HEK293 (cell line): ENCODE data around the gene KRT12.

Experiments
- MYNN ChIP-seq: fragments of 450-650 bp; formaldehyde crosslinking; IDR thresholded peaks from 2 replicates; pipeline ENCODE4 v1.5.1; 2016; ENCODE audit warnings: missing biosample characterization, missing genetic modification characterization, borderline replicate concordance
- YY1 ChIP-seq: fragments of 450-650 bp; formaldehyde crosslinking; IDR thresholded peaks from 2 replicates; pipeline ENCODE4 v1.5.1; 2018; ENCODE audit warnings: missing biosample characterization, missing genetic modification characterization
- ZBTB17 ChIP-seq: fragments of 450-650 bp; formaldehyde crosslinking; IDR thresholded peaks from 2 replicates; pipeline ENCODE4 v1.5.1; 2016; ENCODE audit warnings: missing biosample characterization, missing genetic modification characterization
- ZNF132 ChIP-seq: fragments of 450-650 bp; formaldehyde crosslinking; IDR thresholded peaks from 2 replicates; pipeline ENCODE4 v1.5.1; 2017; ENCODE audit warnings: missing biosample characterization, missing genetic modification characterization, borderline replicate concordance
- ZNF558 ChIP-seq: fragments of 450-650 bp; formaldehyde crosslinking; IDR thresholded peaks from 2 replicates; pipeline ENCODE4 v1.5.1; 2016; ENCODE audit warnings: missing biosample characterization, missing genetic modification characterization
- ZNF624 ChIP-seq: fragments of 450-650 bp; formaldehyde crosslinking; IDR thresholded peaks from 2 replicates; pipeline ENCODE4 v1.5.1; 2017; ENCODE audit warnings: missing biosample characterization, missing genetic modification characterization
- TF ChIP-seq, protein P1 (sequence below): fragments of 450-650 bp; formaldehyde crosslinking; IDR thresholded peaks from 2 replicates; pipeline ENCODE4 v1.5.1; 2017; ENCODE audit warnings: missing biosample characterization, missing genetic modification characterization
- TF ChIP-seq, protein P2 (sequence below): fragments of 450-650 bp; formaldehyde crosslinking; IDR thresholded peaks from 2 replicates; pipeline ENCODE4 v1.5.1; 2016; ENCODE audit warnings: missing biosample characterization, missing genetic modification characterization
- TF ChIP-seq, protein P3 (sequence below): fragments of 450-650 bp; formaldehyde crosslinking; IDR thresholded peaks from 2 replicates; pipeline ENCODE4 v1.5.1; 2016; ENCODE audit warnings: missing biosample characterization, missing genetic modification characterization
- TF ChIP-seq, protein P4 (sequence below): fragments of 450-650 bp; formaldehyde crosslinking; IDR thresholded peaks from 2 replicates; pipeline ENCODE4 v1.5.1; 2016; ENCODE audit warnings: missing biosample characterization, missing genetic modification characterization
- TF ChIP-seq, protein P5 (sequence below): fragments of 450-650 bp; formaldehyde crosslinking; IDR thresholded peaks from 2 replicates; pipeline ENCODE4 v1.5.1; 2016; ENCODE audit warnings: missing biosample characterization, missing genetic modification characterization

DNA sequence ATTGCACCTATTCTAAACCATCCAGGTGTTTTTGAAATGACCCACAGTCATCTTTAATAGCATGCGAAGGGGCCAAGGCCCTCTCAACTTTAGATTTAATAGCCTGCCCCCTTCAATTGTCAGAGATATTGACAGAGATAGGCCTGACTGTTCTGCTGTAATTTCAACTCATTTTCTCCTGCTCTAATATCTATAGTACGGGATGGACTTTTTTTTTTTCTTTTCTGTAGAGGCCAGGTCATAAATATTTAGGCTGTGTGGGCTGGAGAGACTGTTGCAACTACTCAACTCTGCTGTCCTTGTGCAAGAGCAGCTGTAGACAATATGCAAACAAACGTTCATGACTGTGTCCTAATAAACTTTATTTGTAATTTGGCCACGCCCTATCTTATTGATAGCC lies 42.7 kb upstream of the KRT12 start:
- TF ChIP-seq YY1 (tag by site-specific recombination) (no peak), ZNF132 (tag by site-specific recombination) (no peak), MYNN (no peak), ZNF624 (tag by site-specific recombination) (no peak), ZBTB17 (tag by site-specific recombination) (no peak), ZNF558 (tag by site-specific recombination) (no peak)
- TF ChIP-seq, protein P1, sequence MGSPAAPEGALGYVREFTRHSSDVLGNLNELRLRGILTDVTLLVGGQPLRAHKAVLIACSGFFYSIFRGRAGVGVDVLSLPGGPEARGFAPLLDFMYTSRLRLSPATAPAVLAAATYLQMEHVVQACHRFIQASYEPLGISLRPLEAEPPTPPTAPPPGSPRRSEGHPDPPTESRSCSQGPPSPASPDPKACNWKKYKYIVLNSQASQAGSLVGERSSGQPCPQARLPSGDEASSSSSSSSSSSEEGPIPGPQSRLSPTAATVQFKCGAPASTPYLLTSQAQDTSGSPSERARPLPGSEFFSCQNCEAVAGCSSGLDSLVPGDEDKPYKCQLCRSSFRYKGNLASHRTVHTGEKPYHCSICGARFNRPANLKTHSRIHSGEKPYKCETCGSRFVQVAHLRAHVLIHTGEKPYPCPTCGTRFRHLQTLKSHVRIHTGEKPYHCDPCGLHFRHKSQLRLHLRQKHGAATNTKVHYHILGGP (tag by site-specific recombination), result no peak
- TF ChIP-seq, protein P2, sequence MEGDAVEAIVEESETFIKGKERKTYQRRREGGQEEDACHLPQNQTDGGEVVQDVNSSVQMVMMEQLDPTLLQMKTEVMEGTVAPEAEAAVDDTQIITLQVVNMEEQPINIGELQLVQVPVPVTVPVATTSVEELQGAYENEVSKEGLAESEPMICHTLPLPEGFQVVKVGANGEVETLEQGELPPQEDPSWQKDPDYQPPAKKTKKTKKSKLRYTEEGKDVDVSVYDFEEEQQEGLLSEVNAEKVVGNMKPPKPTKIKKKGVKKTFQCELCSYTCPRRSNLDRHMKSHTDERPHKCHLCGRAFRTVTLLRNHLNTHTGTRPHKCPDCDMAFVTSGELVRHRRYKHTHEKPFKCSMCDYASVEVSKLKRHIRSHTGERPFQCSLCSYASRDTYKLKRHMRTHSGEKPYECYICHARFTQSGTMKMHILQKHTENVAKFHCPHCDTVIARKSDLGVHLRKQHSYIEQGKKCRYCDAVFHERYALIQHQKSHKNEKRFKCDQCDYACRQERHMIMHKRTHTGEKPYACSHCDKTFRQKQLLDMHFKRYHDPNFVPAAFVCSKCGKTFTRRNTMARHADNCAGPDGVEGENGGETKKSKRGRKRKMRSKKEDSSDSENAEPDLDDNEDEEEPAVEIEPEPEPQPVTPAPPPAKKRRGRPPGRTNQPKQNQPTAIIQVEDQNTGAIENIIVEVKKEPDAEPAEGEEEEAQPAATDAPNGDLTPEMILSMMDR (tag by site-specific recombination), result no peak
- TF ChIP-seq, protein P3, sequence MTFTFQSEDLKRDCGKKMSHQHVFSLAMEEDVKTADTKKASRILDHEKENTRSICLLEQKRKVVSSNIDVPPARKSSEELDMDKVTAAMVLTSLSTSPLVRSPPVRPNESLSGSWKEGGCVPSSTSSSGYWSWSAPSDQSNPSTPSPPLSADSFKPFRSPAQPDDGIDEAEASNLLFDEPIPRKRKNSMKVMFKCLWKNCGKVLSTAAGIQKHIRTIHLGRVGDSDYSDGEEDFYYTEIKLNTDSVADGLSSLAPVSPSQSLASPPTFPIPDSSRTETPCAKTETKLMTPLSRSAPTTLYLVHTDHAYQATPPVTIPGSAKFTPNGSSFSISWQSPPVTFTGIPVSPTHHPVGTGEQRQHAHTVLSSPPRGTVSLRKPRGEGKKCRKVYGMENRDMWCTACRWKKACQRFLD (tag by site-specific recombination), result no peak
- TF ChIP-seq, protein P4, sequence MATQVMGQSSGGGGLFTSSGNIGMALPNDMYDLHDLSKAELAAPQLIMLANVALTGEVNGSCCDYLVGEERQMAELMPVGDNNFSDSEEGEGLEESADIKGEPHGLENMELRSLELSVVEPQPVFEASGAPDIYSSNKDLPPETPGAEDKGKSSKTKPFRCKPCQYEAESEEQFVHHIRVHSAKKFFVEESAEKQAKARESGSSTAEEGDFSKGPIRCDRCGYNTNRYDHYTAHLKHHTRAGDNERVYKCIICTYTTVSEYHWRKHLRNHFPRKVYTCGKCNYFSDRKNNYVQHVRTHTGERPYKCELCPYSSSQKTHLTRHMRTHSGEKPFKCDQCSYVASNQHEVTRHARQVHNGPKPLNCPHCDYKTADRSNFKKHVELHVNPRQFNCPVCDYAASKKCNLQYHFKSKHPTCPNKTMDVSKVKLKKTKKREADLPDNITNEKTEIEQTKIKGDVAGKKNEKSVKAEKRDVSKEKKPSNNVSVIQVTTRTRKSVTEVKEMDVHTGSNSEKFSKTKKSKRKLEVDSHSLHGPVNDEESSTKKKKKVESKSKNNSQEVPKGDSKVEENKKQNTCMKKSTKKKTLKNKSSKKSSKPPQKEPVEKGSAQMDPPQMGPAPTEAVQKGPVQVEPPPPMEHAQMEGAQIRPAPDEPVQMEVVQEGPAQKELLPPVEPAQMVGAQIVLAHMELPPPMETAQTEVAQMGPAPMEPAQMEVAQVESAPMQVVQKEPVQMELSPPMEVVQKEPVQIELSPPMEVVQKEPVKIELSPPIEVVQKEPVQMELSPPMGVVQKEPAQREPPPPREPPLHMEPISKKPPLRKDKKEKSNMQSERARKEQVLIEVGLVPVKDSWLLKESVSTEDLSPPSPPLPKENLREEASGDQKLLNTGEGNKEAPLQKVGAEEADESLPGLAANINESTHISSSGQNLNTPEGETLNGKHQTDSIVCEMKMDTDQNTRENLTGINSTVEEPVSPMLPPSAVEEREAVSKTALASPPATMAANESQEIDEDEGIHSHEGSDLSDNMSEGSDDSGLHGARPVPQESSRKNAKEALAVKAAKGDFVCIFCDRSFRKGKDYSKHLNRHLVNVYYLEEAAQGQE, result no peak
- TF ChIP-seq, protein P5, sequence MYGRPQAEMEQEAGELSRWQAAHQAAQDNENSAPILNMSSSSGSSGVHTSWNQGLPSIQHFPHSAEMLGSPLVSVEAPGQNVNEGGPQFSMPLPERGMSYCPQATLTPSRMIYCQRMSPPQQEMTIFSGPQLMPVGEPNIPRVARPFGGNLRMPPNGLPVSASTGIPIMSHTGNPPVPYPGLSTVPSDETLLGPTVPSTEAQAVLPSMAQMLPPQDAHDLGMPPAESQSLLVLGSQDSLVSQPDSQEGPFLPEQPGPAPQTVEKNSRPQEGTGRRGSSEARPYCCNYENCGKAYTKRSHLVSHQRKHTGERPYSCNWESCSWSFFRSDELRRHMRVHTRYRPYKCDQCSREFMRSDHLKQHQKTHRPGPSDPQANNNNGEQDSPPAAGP (tag by site-specific recombination), result no peak
